NCI-H2227 (cell line): ENCODE data around the gene KRTAP1-1.
A peak's percentile ranks its signal among the peaks of the same experiment; 100 is the strongest.
"Not testable (repeated sequence)": the region's sequence is repeated elsewhere in the genome, so short reads cannot be mapped to it uniquely, and the experiment has no call there.

ENCODE experiments used
- DNase-seq: peaks from one replicate; lab custom pipeline; 2025; ENCODE audit not compliant: unreplicated experiment; lab: John Stamatoyannopoulos, UW

The KRTAP1-1 gene

GRCh38 chr17:41013181-41013580 lies 28.1 kb downstream of the KRTAP1-1 start:
- DNase-seq, result no peak

GRCh38 chr17:41012326-41013120 lies 28.7 kb downstream of the KRTAP1-1 start:
- DNase-seq, result no peak

- no peak for DNase-seq
These were observed 30.8 kb downstream of the KRTAP1-1 start for GRCh38 chr17:41010441-41010840.

GRCh38 chr17:41009936-41010335 lies 31.3 kb downstream of the KRTAP1-1 start:
- no peak for DNase-seq

- DNase-seq, result no peak
These were observed 31.9 kb downstream of the KRTAP1-1 start for GRCh38 chr17:41009301-41009760.

- DNase-seq, result no peak
These were observed 32.4 kb downstream of the KRTAP1-1 start, which contains the start of gene KRTAP3-1 for GRCh38 chr17:41008811-41009210. TSS of gene KRTAP3-1 (minus strand) at chr17:41009128. CDS start at chr17:41009074, 54 bp downstream.

- no peak for DNase-seq
These were observed 36.9 kb downstream of the KRTAP1-1 start for GRCh38 chr17:41004397-41004796.

- DNase-seq, result no peak
These were observed 37.3 kb downstream of the KRTAP1-1 start for GRCh38 chr17:41003926-41004325.

GRCh38 chr17:41002814-41003213 lies 38.4 kb downstream of the KRTAP1-1 start:
- DNase-seq, result no peak

- DNase-seq, result no peak
These were observed 39.5 kb downstream of the KRTAP1-1 start for GRCh38 chr17:41001795-41002194.

GRCh38 chr17:40999563-40999962 lies 41.7 kb downstream of the KRTAP1-1 start, which contains the start of gene KRTAP3-2:
TSS of gene KRTAP3-2 (minus strand) at chr17:40999906. CDS start at chr17:40999853, 53 bp downstream.
- DNase-seq, result not testable (repeated sequence)

- DNase-seq, result peak; percentile 35
These were observed 43.9 kb downstream of the KRTAP1-1 start for GRCh38 chr17:40997361-40997760.

GRCh38 chr17:40996829-40997228 lies 44.4 kb downstream of the KRTAP1-1 start:
- no peak for DNase-seq

- DNase-seq, result no peak
These were observed 46.1 kb downstream of the KRTAP1-1 start for GRCh38 chr17:40995116-40995515.

- DNase-seq, result no peak
These were observed 47.4 kb downstream of the KRTAP1-1 start, which contains the start of gene KRTAP3-3 for GRCh38 chr17:40993839-40994238. TSS of gene KRTAP3-3 (minus strand) at chr17:40994164. CDS start at chr17:40994097, 67 bp downstream.

GRCh38 chr17:40993084-40993483 lies 48.2 kb downstream of the KRTAP1-1 start:
- DNase-seq, result no peak

- DNase-seq, result no peak
These were observed 48.6 kb downstream of the KRTAP1-1 start for GRCh38 chr17:40992666-40993065.
